Endothelial cell of umbilical vein (primary cell): ENCODE data around the gene HNRNPL. TPM values are rescaled to one million over a fixed set of nuclear protein-coding genes. Genes with fewer than 3 reads are reported as not detected.

Experiments used
- BruUV-seq: library from RNA; stranded (reverse); fragments of 400-500 nt; replicated peaks from 2 replicates; lab custom pipeline; 2021; lab: Mats Ljungman, UMichigan
- CTCF ChIA-PET: fragments of 300-600, 350-600 bp; sonication (Branson Sonifier 250); formaldehyde crosslinking; loops from one replicate; lab custom pipeline; 2021; ENCODE audit warnings: antibody characterized with exemption, inconsistent platforms; lab: Charles Lee
- POLR2A ChIA-PET: fragments of 300-600, 350-600 bp; sonication (Branson Sonifier 250); formaldehyde crosslinking; loops from one replicate; lab custom pipeline; 2021; ENCODE audit warnings: antibody characterized with exemption, inconsistent platforms; lab: Charles Lee
- DNase-seq: peaks from one replicate; pipeline ENCODE4 v3.0.0-alpha.2; 2011; ENCODE audit warnings: low read depth, low spot score
- FAIRE-seq: peaks from 2 replicates; lab custom pipeline; 2011; peaks lifted over from hg19 to GRCh38; lab: Jason Lieb, UNC
- H2AFZ ChIP-seq: 2 replicates; pipeline ENCODE4 v1.6.0; 2012; ENCODE audit warnings: low read depth, low read length, control low read depth, inconsistent platforms
- H3K27ac ChIP-seq: 2 replicates; pipeline ENCODE4 v1.5.1; 2011; ENCODE audit warnings: low read depth, mild to moderate bottlenecking, control low read depth, low read length, moderate library complexity; ENCODE audit not compliant: insufficient read depth
- H3K27me3 ChIP-seq, 2 experiments: 2 replicates each; pipeline versions ENCODE4 v1.6.0 to v1.6.1; 2011; ENCODE audit warnings: low read length in 2 of 2, mixed read lengths in 1 of 2; ENCODE audit not compliant: control insufficient read depth in 2 of 2, insufficient read depth in 2 of 2
- H3K36me3 ChIP-seq, 2 experiments: 2 replicates in 1 of 2; 3 replicates in 1 of 2; pipeline ENCODE4 v1.5.1; 2011; ENCODE audit warnings: low read length in 2 of 2, mild to moderate bottlenecking in 1 of 2, moderate library complexity in 1 of 2; ENCODE audit not compliant: control insufficient read depth in 2 of 2, insufficient read depth in 2 of 2; ENCODE audit errors: extremely low read depth in 1 of 2
- H3K4me1 ChIP-seq: 3 replicates; pipeline ENCODE4 v1.5.1; 2011; ENCODE audit warnings: mild to moderate bottlenecking, low read length; ENCODE audit not compliant: control insufficient read depth, insufficient read depth; ENCODE audit errors: extremely low read depth
- H3K4me2 ChIP-seq: 2 replicates; pipeline ENCODE4 v1.6.1; 2011; ENCODE audit warnings: low read length, control low read depth, mixed read lengths; ENCODE audit not compliant: insufficient read depth
- H3K4me3 ChIP-seq, 3 experiments: fragments of 200-600 bp in 1 of 3; sonication (generic), shearing (Covaris generic) in 1 of 3; replicated peaks in 1 of 3; 2 replicates each; pipeline ENCODE4 v1.5.1; 2011 to 2016; ENCODE audit warnings: control low read depth in 3 of 3, low read length in 3 of 3, mild to moderate bottlenecking in 2 of 3, inconsistent platforms in 1 of 3, low read depth in 1 of 3, moderate library complexity in 1 of 3; ENCODE audit not compliant: insufficient read depth in 1 of 3
- H3K79me2 ChIP-seq: 2 replicates; pipeline ENCODE4 v1.6.0; 2012; ENCODE audit warnings: low read length, inconsistent platforms; ENCODE audit not compliant: control insufficient read depth, insufficient read depth
- H3K9ac ChIP-seq: replicated peaks from 2 replicates; pipeline ENCODE3; 2011; ENCODE audit warnings: low read length, control low read depth; ENCODE audit not compliant: insufficient read depth; ENCODE audit errors: extremely low read depth
- H3K9me1 ChIP-seq: replicated peaks from 3 replicates; pipeline ENCODE4 v1.6.0; 2011; ENCODE audit warnings: mild to moderate bottlenecking, low read length; ENCODE audit not compliant: control insufficient read depth, insufficient read depth; ENCODE audit errors: extremely low read depth
- H3K9me3 ChIP-seq: replicated peaks from 2 replicates; pipeline ENCODE4 v1.5.1; 2012; ENCODE audit warnings: low read length, inconsistent platforms; ENCODE audit not compliant: control insufficient read depth, insufficient read depth
- H4K20me1 ChIP-seq: replicated peaks from 2 replicates; pipeline ENCODE3; 2011; ENCODE audit warnings: mild to moderate bottlenecking, low read length; ENCODE audit not compliant: control insufficient read depth, insufficient read depth; ENCODE audit errors: extremely low read depth
- CTCF ChIP-seq, 2 donors: IDR thresholded peaks; 1 replicate in 1 of 2; 2 replicates in 1 of 2; pipeline ENCODE4 v1.5.1; 2011; ENCODE audit warnings: low read length in 2 of 2, mild to moderate bottlenecking in 2 of 2, moderate library complexity in 2 of 2, control low read depth in 1 of 2, inconsistent platforms in 1 of 2, low read depth in 1 of 2; ENCODE audit not compliant: insufficient read depth in 1 of 2; ENCODE audit errors: extremely low read depth in 1 of 2
- EZH2 ChIP-seq: IDR thresholded peaks from 2 replicates; pipeline ENCODE4 v1.6.1; 2012; ENCODE audit warnings: borderline replicate concordance, low read depth, mild to moderate bottlenecking, moderate library complexity, low read length, inconsistent platforms; ENCODE audit not compliant: severe bottlenecking
- FOS ChIP-seq: IDR thresholded peaks from 2 replicates; pipeline ENCODE4 v1.6.1; 2011; ENCODE audit warnings: mild to moderate bottlenecking, low read length, moderate library complexity, borderline replicate concordance; ENCODE audit not compliant: insufficient read depth
- GATA2 ChIP-seq: IDR thresholded peaks from 2 replicates; pipeline ENCODE4 v1.7.0; 2011; ENCODE audit warnings: low read depth, mild to moderate bottlenecking, moderate library complexity, mixed read lengths, low read length; ENCODE audit not compliant: insufficient read length, insufficient read depth
- JUN ChIP-seq: IDR thresholded peaks from 2 replicates; pipeline ENCODE4 v1.6.1; 2011; ENCODE audit warnings: borderline replicate concordance, low read depth; ENCODE audit not compliant: insufficient read length, insufficient read depth
- MYC ChIP-seq: IDR thresholded peaks from one replicate; pipeline ENCODE4 v1.6.1; 2011; ENCODE audit warnings: mild to moderate bottlenecking, low read depth, low read length
- POLR2A ChIP-seq: IDR thresholded peaks from 2 replicates; pipeline ENCODE4 v1.6.1; 2012; ENCODE audit warnings: low read depth, mild to moderate bottlenecking, control low read depth, low read length
- POLR2AphosphoS5 ChIP-seq: IDR thresholded peaks from 2 replicates; pipeline ENCODE4 v1.6.1; 2012; ENCODE audit warnings: low read depth, mild to moderate bottlenecking, control low read depth, low read length, moderate library complexity; ENCODE audit not compliant: insufficient read depth
- dilution Hi-C: fragments of 300-500 bp; cut with MboI; formaldehyde crosslinking; loops from one replicate; pipeline ENCODE4 v1.15.0; 2019; ENCODE audit warnings: low sequenced_read_pairs; ENCODE audit not compliant: extremely low pct_ligation_motif_present
- intact Hi-C: fragments of 100-400 bp; cut with micrococcal nuclease; formaldehyde crosslinking; loops from one replicate; pipeline ENCODE4 v1.10.0; 2022
- polyA plus RNA-seq, 4 experiments: library from polyadenylated mRNA; depleted of rRNA in 3 of 4; stranded (reverse) in 3 of 4; unstranded in 1 of 4; fragments of >200 nt; gene quantifications; 2 replicates each; pipeline versions ENCODE4 v1.2.1 to v1.2.3, GENCODE V29; 2011 to 2012; ENCODE audit warnings: missing spikeins in 1 of 4
- total RNA-seq: library from RNA; stranded (reverse); gene quantifications from 2 replicates; pipeline ENCODE4 v1.2.3, GENCODE V29; 2021
- TF ChIP-seq, protein P1 (sequence below): IDR thresholded peaks from 2 replicates; pipeline ENCODE4 v1.6.1; 2011; ENCODE audit not compliant: insufficient read depth, insufficient read length

HNRNPL gene
- total and polyA plus RNA-seq, 2 donors (not counting 3 experiments of a cell fraction or from before 2014, with no cell fraction given) = 305 to 451 TPM

GRCh38 chr19:38844093-38844686 is 5.6 kb downstream of the HNRNPL start:
- POLR2A ChIA-PET = interaction anchor here (0.6 to 1.7 kb wide), 2 partner anchors 12 to 111 kb away, joined by 3 to 4 read pairs; partner anchors contain the start of gene ECH1
- intact Hi-C loops = no loop called here
- H3K79me2 ChIP-seq = peaks cover 77% of the 10 kb centered on the region

DNA sequence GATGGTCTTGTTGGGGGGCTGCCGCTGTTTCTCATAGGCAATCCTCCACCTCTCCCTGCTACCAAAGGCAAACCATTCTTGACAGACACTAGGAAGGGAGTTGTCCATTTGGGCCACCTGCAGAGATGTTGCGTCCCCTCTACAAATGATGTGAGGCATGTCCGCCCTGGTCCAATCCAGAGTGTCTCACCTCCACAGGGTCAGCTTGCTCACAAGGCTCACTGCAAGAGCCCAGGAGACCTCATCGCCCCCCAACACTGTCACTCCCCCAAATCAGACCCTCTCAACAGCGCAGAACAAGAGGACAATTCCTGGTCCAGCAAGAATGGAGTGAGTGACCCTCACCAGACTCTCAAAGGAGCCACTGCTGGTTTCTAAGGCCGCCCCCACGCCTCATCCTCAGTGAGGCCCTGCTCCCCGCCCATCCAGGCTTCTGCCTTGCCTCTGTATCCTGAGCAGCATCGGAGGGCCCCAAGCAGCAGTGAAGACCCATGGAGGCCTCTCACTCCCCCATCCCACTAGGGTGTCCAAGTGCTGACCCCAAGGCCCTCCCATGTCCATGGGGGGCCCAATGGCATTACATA is 6.5 kb downstream of the HNRNPL start:
- POLR2A ChIA-PET = interaction anchor here (1.7 kb wide), 1 partner anchor 11 kb away, joined by 4 read pairs; the partner anchor contains the start of gene ECH1
- CTCF ChIA-PET = no interaction called here
- Histone ChIP-seq H3K9me3 (no peaks in the 10 kb centered on the region), H2AFZ (no peak overlapping the region), H4K20me1 (no peaks in the 10 kb centered on the region), H3K79me2 (peaks cover 68% of the 10 kb centered on the region), H3K27me3 (no peaks in the 10 kb centered on the region), H3K4me2 (no peak overlapping the region), H3K4me3 (no peak overlapping the region), H3K9me1 (no peaks in the 10 kb centered on the region), H3K36me3 (peaks cover 56 to 79% of the 10 kb centered on the region in 2 experiments), H3K27ac (no peak overlapping the region), H3K9ac (no peak overlapping the region), H3K4me1 (peaks cover 11% of the 10 kb centered on the region)
- DNase-seq (no peak), FAIRE-seq (no peak)
- intact Hi-C loops = no loop called here
- no TSS peak for BruUV-seq
- dilution Hi-C loops = no loop called here
- TF ChIP-seq, protein P1, sequence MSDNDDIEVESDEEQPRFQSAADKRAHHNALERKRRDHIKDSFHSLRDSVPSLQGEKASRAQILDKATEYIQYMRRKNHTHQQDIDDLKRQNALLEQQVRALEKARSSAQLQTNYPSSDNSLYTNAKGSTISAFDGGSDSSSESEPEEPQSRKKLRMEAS = no peak
- no peak for TF ChIP-seq MYC
- TF ChIP-seq GATA2 = no peak
- no peak for TF ChIP-seq POLR2A
- TF ChIP-seq FOS = no peak
- TF ChIP-seq JUN = no peak
- no peak for TF ChIP-seq EZH2
- no peak for TF ChIP-seq CTCF (IDR thresholded peaks at IDR 0.05; ENCODE audit: extremely low read depth in 1 of 2, insufficient read depth in 1 of 2, low read depth in 1 of 2, low read length in 2 of 2)
- no peak for TF ChIP-seq POLR2AphosphoS5

More at GRCh38 chr19:38844093-38844686, 5.6 kb downstream of the HNRNPL start:
- TF ChIP-seq MYC = no peak
- no peak for TF ChIP-seq POLR2AphosphoS5
- TF ChIP-seq FOS = no peak
- TF ChIP-seq EZH2 = no peak
- DNase-seq (no peak), FAIRE-seq (no peak)
- no TSS peak for BruUV-seq
- H3K4me3 ChIP-seq = no peak overlapping the region
- H3K36me3 ChIP-seq = peaks cover 48 to 71% of the 10 kb centered on the region in 2 experiments
- H2AFZ ChIP-seq = no peak overlapping the region
- no peak overlapping the region for H3K9ac ChIP-seq
- no peak overlapping the region for H3K27ac ChIP-seq
- CTCF ChIA-PET = interaction anchor here (0.6 kb wide), 1 partner anchor 24 kb away, joined by 3 read pairs; no protein-coding TSS in a partner anchor
- no peak overlapping the region for H3K4me2 ChIP-seq
- no peaks in the 10 kb centered on the region for H4K20me1 ChIP-seq
- no peaks in the 10 kb centered on the region for H3K27me3 ChIP-seq
- H3K9me3 ChIP-seq = no peaks in the 10 kb centered on the region
- dilution Hi-C loops = no loop called here
- peaks cover 18% of the 10 kb centered on the region for H3K4me1 ChIP-seq
- H3K9me1 ChIP-seq = no peaks in the 10 kb centered on the region
